ENCODE results near the gene LENG1. TPM values are rescaled to one million over a fixed set of nuclear protein-coding genes. Genes with fewer than 3 reads are reported as not detected.
A peak's percentile ranks its signal among the peaks of the same experiment; 100 is the strongest.
"Not testable (repeated sequence)": the region's sequence is repeated elsewhere in the genome, so short reads cannot be mapped to it uniquely, and the experiment has no call there.

The LENG1 gene
- total and polyA plus RNA-seq, 12 donors, result 5.0 to 22.0 (median 9.7) TPM

GRCh38 chr19:54207676-54207982, 48.1 kb upstream of the LENG1 start:
- no peaks in the 10 kb centered on the region for H3K27me3 ChIP-seq
- intact Hi-C loops (cut with DNase I), result no loop called here
- H3K36me3 ChIP-seq (replicated peaks in 1 of 2), result peaks cover 0 to 57% of the 10 kb centered on the region in 2 donors
- no peak overlapping the region for H3K4me3 ChIP-seq
- H3K9me3 ChIP-seq (replicated peaks in 1 of 3), result no peaks in the 10 kb centered on the region
- no peak for DNase-seq
- peak overlapping the region; percentile 76 to 100 (median 90) for H3K27ac ChIP-seq
- peaks cover 48 to 80% of the 10 kb centered on the region in 2 donors for H3K4me1 ChIP-seq (replicated peaks in 1 of 2)
- no peak for TF ChIP-seq POLR2A (IDR thresholded peaks at IDR 0.05)
- TF ChIP-seq CTCF (IDR thresholded peaks at IDR 0.05), result no peak
- WGBS, 4 donors, result 48 to 64% (median 53%) methylated on average over 5 of the region's 5 CpGs

GRCh38 chr19:54207193-54207592, 47.7 kb upstream of the LENG1 start:
- WGBS, 4 donors, result 74 to 85% (median 78%) methylated on average over 23 of the region's 23 CpGs
- H3K36me3 ChIP-seq (replicated peaks in 1 of 2), result peaks cover 0 to 62% of the 10 kb centered on the region in 2 donors
- H3K9me3 ChIP-seq (replicated peaks in 1 of 3); intact Hi-C loops (cut with DNase I); H3K27me3 ChIP-seq; H3K4me3 ChIP-seq: not testable (repeated sequence)
- DNase-seq, result peak in 1 of 7 donors; percentile 43
- H3K27ac ChIP-seq, result peak overlapping the region; percentile 76 to 100 (median 90)
- H3K4me1 ChIP-seq (replicated peaks in 1 of 2), result peaks cover 53 to 84% of the 10 kb centered on the region in 2 donors

GRCh38 chr19:54206831-54207177, 47.3 kb upstream of the LENG1 start:
- 79 to 88% (median 82%) methylated on average over 11 to 13 of the region's 13 CpGs for WGBS, 4 donors
- H3K4me3 ChIP-seq, result no peak overlapping the region
- H3K36me3 ChIP-seq (replicated peaks in 1 of 2), result peaks cover 0 to 65% of the 10 kb centered on the region in 2 donors
- no peaks in the 10 kb centered on the region for H3K9me3 ChIP-seq (replicated peaks in 1 of 3)
- H3K27me3 ChIP-seq, result no peaks in the 10 kb centered on the region
- no peak for TF ChIP-seq POLR2A (IDR thresholded peaks at IDR 0.05)
- TF ChIP-seq CTCF (IDR thresholded peaks at IDR 0.05), result no peak
- H3K4me1 ChIP-seq (replicated peaks in 1 of 2), result peaks cover 57 to 88% of the 10 kb centered on the region in 2 donors
- no peak for DNase-seq
- intact Hi-C loops (cut with DNase I), result no loop called here
- peak overlapping the region; percentile 76 to 100 (median 90) for H3K27ac ChIP-seq

- Histone ChIP-seq H3K27me3 (no peaks in the 10 kb centered on the region), H3K4me3 (no peak overlapping the region), H3K27ac (peak overlapping the region in 4 of 5 donors; percentile 76 to 100 (median 90)), H3K4me1 (replicated peaks in 1 of 2) (peaks cover 61 to 93% of the 10 kb centered on the region in 2 donors), H3K36me3 (replicated peaks in 1 of 2) (peaks cover 0 to 71% of the 10 kb centered on the region in 2 donors), H3K9me3 (replicated peaks in 1 of 3) (no peaks in the 10 kb centered on the region)
- peak in 2 of 7 donors; percentile 22 to 48 for DNase-seq
- 83 to 90% (median 86%) methylated on average over 6 to 27 of the region's 27 CpGs for WGBS, 4 donors
- intact Hi-C loops (cut with DNase I), result no loop called here
- TF ChIP-seq CTCF (IDR thresholded peaks at IDR 0.05) (no peak), POLR2A (IDR thresholded peaks at IDR 0.05) (no peak)
Measured at GRCh38 chr19:54206030-54206830, 46.7 kb upstream of the LENG1 start.
